HUES6 (cell line): ENCODE data around the gene RNU7-1.

Experiments used
- H3K27ac ChIP-seq: 2 replicates; pipeline ENCODE4 v1.7.0; 2013; ENCODE audit warnings: low read depth, mild to moderate bottlenecking, low read length, inconsistent platforms
- H3K27me3 ChIP-seq: 2 replicates; pipeline ENCODE4 v1.6.1; 2013; ENCODE audit warnings: low read length; ENCODE audit not compliant: control insufficient read depth, insufficient read depth
- H3K36me3 ChIP-seq: 2 replicates; pipeline ENCODE4 v1.6.1; 2013; ENCODE audit warnings: low read length; ENCODE audit not compliant: control insufficient read depth, insufficient read depth
- H3K4me1 ChIP-seq: 2 replicates; pipeline ENCODE4 v1.6.1; 2013; ENCODE audit warnings: low read length; ENCODE audit not compliant: control insufficient read depth, insufficient read depth
- H3K4me3 ChIP-seq: 2 replicates; pipeline ENCODE4 v1.5.1; 2013; ENCODE audit warnings: low read depth, low read length
- H3K9ac ChIP-seq: one replicate; pipeline ENCODE4 v1.6.1; 2013; ENCODE audit warnings: mild to moderate bottlenecking, low read length
- H3K9me3 ChIP-seq: 2 replicates; pipeline ENCODE4 v1.6.1; 2013; ENCODE audit warnings: low read depth, low read length; ENCODE audit not compliant: control insufficient read depth, insufficient read depth

RNU7-1 gene

DNA sequence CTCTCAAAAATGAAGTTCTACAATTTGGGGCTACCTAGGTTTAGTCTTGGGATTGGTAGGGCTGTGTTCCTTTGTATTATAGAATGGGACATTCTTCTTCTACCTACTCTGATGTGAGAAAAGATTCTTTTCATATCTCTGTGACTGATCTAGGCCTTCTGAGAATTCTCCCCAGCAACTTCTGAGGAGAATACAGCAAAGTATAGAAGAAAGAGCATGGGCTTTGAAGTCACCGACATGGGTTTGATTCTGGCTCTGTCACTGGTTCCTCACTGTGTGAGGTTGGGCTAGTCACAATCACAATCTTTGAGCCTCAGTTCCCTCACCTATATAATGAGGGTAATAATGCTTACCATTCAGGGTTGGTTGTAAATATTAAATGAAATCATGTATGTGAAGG is 10.8 kb upstream of the RNU7-1 start:
- Histone ChIP-seq H3K9me3 (no peaks in the 10 kb centered on the region), H3K27me3 (no peaks in the 10 kb centered on the region), H3K4me3 (no peak overlapping the region), H3K9ac (no peak overlapping the region), H3K36me3 (peaks cover 36% of the 10 kb centered on the region), H3K4me1 (peaks cover 21% of the 10 kb centered on the region), H3K27ac (no peak overlapping the region)

DNA sequence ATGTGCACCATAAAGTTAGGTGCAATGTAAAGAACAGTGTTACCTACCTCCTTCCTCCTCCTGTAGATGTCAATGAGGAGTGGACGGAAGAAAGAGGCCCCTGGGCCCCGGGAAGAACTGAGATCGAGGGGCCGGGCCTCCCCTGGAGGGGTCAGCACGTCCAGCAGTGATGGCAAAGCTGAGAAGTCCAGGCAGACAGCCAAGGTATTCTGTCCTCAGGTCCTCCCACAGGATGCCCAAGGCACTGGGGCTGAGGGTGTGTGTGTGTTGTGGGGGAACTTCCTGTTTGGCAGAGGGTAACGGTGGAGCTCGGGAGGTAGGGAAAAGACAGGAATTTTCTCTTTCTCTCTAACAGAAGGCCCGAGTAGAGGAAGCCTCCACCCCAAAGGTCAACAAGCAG is 9.5 kb upstream of the RNU7-1 start:
- Histone ChIP-seq H3K27me3 (no peaks in the 10 kb centered on the region), H3K36me3 (peaks cover 39% of the 10 kb centered on the region), H3K9ac (no peak overlapping the region), H3K4me3 (no peak overlapping the region), H3K9me3 (no peaks in the 10 kb centered on the region), H3K27ac (no peak overlapping the region), H3K4me1 (peaks cover 26% of the 10 kb centered on the region)

DNA sequence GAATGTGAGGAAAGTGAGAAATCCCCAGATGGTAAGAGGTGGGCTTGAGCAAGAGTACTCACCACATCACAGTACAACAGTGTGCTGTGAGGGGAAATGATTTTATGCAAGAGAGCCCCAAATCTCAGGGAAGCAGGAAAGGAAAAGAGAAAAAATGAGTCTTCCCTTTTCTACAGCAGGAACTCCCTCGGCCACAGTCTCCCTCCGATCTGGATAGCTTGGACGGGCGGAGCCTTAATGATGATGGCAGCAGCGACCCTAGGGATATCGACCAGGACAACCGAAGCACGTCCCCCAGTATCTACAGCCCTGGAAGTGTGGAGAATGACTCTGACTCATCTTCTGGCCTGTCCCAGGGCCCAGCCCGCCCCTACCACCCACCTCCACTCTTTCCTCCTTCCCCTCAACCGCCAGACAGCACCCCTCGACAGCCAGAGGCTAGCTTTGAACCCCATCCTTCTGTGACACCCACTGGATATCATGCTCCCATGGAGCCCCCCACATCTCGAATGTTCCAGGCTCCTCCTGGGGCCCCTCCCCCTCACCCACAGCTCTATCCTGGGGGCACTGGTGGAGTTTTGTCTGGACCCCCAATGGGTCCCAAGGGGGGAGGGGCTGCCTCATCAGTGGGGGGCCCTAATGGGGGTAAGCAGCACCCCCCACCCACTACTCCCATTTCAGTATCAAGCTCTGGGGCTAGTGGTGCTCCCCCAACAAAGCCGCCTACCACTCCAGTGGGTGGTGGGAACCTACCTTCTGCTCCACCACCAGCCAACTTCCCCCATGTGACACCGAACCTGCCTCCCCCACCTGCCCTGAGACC is 8.0 kb upstream of the RNU7-1 start:
- Histone ChIP-seq H3K27me3 (no peaks in the 10 kb centered on the region), H3K9ac (no peak overlapping the region), H3K9me3 (no peaks in the 10 kb centered on the region), H3K4me3 (no peak overlapping the region), H3K27ac (no peak overlapping the region), H3K36me3 (peaks cover 49% of the 10 kb centered on the region), H3K4me1 (peaks cover 13% of the 10 kb centered on the region)

DNA sequence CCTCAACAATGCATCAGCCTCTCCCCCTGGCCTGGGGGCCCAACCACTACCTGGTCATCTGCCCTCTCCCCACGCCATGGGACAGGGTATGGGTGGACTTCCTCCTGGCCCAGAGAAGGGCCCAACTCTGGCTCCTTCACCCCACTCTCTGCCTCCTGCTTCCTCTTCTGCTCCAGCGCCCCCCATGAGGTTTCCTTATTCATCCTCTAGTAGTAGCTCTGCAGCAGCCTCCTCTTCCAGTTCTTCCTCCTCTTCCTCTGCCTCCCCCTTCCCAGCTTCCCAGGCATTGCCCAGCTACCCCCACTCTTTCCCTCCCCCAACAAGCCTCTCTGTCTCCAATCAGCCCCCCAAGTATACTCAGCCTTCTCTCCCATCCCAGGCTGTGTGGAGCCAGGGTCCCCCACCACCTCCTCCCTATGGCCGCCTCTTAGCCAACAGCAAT is 7.4 kb upstream of the RNU7-1 start:
- Histone ChIP-seq H3K4me3 (no peak overlapping the region), H3K9me3 (no peaks in the 10 kb centered on the region), H3K9ac (peak overlapping the region; percentile 22), H3K27ac (no peak overlapping the region), H3K36me3 (peaks cover 55% of the 10 kb centered on the region), H3K27me3 (no peaks in the 10 kb centered on the region), H3K4me1 (peaks cover 10% of the 10 kb centered on the region)

DNA sequence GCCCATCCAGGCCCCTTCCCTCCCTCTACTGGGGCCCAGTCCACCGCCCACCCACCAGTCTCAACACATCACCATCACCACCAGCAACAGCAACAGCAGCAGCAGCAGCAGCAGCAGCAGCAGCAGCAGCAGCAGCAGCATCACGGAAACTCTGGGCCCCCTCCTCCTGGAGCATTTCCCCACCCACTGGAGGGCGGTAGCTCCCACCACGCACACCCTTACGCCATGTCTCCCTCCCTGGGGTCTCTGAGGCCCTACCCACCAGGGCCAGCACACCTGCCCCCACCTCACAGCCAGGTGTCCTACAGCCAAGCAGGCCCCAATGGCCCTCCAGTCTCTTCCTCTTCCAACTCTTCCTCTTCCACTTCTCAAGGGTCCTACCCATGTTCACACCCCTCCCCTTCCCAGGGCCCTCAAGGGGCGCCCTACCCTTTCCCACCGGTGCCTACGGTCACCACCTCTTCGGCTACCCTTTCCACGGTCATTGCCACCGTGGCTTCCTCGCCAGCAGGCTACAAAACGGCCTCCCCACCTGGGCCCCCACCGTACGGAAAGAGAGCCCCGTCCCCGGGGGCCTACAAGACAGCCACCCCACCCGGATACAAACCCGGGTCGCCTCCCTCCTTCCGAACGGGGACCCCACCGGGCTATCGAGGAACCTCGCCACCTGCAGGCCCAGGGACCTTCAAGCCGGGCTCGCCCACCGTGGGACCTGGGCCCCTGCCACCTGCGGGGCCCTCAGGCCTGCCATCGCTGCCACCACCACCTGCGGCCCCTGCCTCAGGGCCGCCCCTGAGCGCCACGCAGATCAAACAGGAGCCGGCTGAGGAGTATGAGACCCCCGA is 6.8 kb upstream of the RNU7-1 start:
- Histone ChIP-seq H3K27me3 (no peaks in the 10 kb centered on the region), H3K4me1 (peaks cover 10% of the 10 kb centered on the region), H3K9me3 (no peaks in the 10 kb centered on the region), H3K27ac (peak overlapping the region; percentile 91), H3K9ac (peak overlapping the region; percentile 99), H3K4me3 (peak overlapping the region; percentile 71), H3K36me3 (peaks cover 62% of the 10 kb centered on the region)

DNA sequence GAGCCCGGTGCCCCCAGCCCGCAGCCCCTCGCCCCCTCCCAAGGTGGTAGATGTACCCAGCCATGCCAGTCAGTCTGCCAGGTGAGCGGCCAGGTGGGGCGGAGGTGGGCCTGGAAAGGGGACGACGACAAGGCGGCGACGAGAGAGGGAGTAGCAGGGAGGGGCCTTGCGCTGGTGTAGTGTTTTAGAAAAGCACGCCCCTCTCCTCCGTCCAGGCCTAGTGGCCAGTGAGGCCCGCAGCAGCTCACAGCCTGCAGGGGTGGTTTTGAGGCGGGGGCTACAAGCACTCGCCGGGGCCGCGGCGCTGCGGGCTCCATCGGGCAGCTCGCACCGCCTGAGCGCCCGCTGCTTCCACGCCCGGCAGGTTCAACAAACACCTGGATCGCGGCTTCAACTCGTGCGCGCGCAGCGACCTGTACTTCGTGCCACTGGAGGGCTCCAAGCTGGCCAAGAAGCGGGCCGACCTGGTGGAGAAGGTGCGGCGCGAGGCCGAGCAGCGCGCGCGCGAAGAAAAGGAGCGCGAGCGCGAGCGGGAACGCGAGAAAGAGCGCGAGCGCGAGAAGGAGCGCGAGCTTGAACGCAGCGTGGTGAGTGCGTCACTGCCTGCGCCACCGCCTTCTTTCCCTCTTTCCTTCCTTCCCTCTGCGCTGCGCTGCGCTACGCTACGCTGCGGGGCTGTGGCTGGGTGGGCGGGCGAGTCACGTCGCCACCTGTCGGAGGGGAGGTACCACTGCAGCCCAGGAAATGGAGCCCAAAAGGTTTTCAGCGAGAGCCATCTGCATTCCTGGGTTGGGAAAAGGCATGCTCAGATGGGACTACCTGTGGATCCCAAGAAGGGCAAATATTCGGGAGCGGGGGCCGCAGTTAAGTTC is 5.9 kb upstream of the RNU7-1 start:
- Histone ChIP-seq H3K9ac (peak overlapping the region; percentile 99), H3K27me3 (no peaks in the 10 kb centered on the region), H3K9me3 (no peaks in the 10 kb centered on the region), H3K27ac (peak overlapping the region; percentile 91), H3K36me3 (peaks cover 57% of the 10 kb centered on the region), H3K4me3 (peak overlapping the region; percentile 71), H3K4me1 (peaks cover 11% of the 10 kb centered on the region)

DNA sequence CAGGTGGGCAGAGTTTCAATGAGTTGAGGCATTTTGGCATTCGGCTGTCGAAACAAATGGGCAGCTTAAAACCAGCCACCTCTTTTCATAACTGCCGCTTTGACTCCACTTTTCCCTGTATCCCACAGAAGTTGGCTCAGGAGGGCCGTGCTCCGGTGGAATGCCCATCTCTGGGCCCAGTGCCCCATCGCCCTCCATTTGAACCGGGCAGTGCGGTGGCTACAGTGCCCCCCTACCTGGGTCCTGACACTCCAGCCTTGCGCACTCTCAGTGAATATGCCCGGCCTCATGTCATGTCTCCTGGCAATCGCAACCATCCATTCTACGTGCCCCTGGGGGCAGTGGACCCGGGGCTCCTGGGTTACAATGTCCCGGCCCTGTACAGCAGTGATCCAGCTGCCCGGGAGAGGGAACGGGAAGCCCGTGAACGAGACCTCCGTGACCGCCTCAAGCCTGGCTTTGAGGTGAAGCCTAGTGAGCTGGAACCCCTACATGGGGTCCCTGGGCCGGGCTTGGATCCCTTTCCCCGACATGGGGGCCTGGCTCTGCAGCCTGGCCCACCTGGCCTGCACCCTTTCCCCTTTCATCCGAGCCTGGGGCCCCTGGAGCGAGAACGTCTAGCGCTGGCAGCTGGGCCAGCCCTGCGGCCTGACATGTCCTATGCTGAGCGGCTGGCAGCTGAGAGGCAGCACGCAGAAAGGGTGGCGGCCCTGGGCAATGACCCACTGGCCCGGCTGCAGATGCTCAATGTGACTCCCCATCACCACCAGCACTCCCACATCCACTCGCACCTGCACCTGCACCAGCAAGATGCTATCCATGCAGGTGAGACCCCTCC is 5.0 kb upstream of the RNU7-1 start:
- Histone ChIP-seq H3K27ac (peak overlapping the region; percentile 65), H3K27me3 (no peaks in the 10 kb centered on the region), H3K9me3 (no peaks in the 10 kb centered on the region), H3K4me3 (peak overlapping the region; percentile 71), H3K9ac (peak overlapping the region; percentile 99), H3K4me1 (peaks cover 17% of the 10 kb centered on the region), H3K36me3 (peaks cover 53% of the 10 kb centered on the region)

DNA sequence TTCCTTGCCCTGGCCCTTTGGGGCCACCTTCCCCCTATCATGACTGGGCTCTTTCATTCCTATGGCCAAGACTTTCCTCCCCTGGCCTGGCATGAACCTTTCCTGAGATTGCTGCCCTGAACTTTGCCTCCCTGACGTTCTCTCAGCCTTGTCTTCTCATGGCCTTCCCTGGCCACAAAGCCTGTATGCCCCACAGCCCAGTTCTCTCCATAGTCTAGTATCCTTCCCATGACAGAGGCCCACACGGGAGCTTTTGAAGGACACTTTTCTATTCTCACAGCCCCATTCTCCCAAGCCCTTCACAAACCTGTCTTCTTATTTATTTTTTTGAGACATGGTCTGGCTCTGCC is 4.5 kb upstream of the RNU7-1 start:
- H3K9me3 ChIP-seq: no peaks in the 10 kb centered on the region
- H3K36me3 ChIP-seq: peaks cover 47% of the 10 kb centered on the region
- no peaks in the 10 kb centered on the region for H3K27me3 ChIP-seq
- no peak overlapping the region for H3K4me3 ChIP-seq
- no peak overlapping the region for H3K9ac ChIP-seq
- H3K4me1 ChIP-seq: peaks cover 17% of the 10 kb centered on the region
- H3K27ac ChIP-seq: no peak overlapping the region

DNA sequence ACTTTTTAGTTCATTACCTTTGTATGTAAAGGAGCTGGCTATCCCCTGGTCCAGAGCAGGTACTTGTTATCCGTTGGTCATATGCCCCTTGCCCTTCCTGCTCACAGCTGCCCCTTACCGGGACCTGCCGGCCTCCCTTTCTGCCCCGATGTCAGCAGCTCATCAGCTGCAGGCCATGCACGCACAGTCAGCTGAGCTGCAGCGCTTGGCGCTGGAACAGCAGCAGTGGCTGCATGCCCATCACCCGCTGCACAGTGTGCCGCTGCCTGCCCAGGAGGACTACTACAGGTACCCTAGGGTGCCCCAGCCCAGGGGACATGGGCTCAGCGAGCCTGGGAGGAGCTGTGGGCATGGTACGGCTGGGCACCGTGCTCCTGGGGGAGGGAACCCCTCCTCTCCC is 2.3 kb upstream of the RNU7-1 start:
- Histone ChIP-seq H3K27ac (no peak overlapping the region), H3K4me1 (peaks cover 29% of the 10 kb centered on the region), H3K9me3 (no peaks in the 10 kb centered on the region), H3K9ac (no peak overlapping the region), H3K4me3 (no peak overlapping the region), H3K27me3 (no peaks in the 10 kb centered on the region), H3K36me3 (peaks cover 28% of the 10 kb centered on the region)

DNA sequence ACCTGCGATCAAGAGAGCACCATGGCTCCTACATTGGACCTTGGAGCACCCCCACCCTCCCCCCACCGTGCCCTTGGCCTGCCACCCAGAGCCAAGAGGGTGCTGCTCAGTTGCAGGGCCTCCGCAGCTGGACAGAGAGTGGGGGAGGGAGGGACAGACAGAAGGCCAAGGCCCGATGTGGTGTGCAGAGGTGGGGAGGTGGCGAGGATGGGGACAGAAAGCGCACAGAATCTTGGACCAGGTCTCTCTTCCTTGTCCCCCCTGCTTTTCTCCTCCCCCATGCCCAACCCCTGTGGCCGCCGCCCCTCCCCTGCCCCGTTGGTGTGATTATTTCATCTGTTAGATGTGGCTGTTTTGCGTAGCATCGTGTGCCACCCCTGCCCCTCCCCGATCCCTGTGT is 1.8 kb upstream of the RNU7-1 start:
- Histone ChIP-seq H3K9ac (no peak overlapping the region), H3K27ac (no peak overlapping the region), H3K4me1 (peaks cover 28% of the 10 kb centered on the region), H3K4me3 (no peak overlapping the region), H3K9me3 (no peaks in the 10 kb centered on the region), H3K27me3 (no peaks in the 10 kb centered on the region), H3K36me3 (peaks cover 26% of the 10 kb centered on the region)
